GM12873 (cell line): ENCODE measurements around the gene PARP2.

ENCODE experiments used
- TF ChIP-seq, protein P1 (sequence below): IDR thresholded peaks from 2 replicates; pipeline ENCODE4 v1.5.1; 2012; ENCODE audit warnings: low read depth, mild to moderate bottlenecking, moderate library complexity, low read length, control low read depth; ENCODE audit not compliant: insufficient read depth; ENCODE audit errors: missing control alignments

PARP2 gene

DNA sequence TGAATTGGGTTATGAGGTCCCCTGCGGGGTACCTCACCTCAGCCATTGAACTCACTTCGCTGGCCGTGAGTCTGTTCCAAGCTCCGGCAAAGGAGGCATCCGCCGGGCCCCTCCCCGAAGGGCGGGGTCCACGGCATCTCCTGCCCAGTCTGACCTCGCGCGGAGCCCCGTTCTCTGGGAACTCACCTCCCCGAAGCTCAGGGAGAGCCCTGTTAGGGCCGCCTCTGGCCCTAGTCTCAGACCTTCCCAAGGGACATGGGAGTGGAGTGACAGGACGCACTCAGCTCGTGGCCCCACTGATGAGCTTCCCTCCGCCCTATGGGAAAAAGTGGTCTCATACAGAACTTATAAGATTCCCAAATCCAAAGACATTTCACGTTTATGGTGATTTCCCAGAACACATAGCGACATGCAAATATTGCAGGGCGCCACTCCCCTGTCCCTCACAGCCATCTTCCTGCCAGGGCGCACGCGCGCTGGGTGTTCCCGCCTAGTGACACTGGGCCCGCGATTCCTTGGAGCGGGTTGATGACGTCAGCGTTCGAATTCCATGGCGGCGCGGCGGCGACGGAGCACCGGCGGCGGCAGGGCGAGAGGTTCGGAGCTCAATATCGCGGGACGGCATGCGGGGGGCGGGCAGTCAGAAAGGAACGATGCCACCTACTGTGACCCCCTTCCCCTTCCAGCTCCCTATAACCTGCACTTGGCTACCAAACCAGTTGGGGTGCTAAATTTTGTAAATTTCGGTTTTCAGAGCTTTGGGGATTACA is at the start of gene PARP2:
Gene PARP2, plus strand, starts transcription at position 544 of the 770 bp plus-strand sequence. Its CDS starts 7 bp downstream, at position 551.
- TF ChIP-seq, protein P1, sequence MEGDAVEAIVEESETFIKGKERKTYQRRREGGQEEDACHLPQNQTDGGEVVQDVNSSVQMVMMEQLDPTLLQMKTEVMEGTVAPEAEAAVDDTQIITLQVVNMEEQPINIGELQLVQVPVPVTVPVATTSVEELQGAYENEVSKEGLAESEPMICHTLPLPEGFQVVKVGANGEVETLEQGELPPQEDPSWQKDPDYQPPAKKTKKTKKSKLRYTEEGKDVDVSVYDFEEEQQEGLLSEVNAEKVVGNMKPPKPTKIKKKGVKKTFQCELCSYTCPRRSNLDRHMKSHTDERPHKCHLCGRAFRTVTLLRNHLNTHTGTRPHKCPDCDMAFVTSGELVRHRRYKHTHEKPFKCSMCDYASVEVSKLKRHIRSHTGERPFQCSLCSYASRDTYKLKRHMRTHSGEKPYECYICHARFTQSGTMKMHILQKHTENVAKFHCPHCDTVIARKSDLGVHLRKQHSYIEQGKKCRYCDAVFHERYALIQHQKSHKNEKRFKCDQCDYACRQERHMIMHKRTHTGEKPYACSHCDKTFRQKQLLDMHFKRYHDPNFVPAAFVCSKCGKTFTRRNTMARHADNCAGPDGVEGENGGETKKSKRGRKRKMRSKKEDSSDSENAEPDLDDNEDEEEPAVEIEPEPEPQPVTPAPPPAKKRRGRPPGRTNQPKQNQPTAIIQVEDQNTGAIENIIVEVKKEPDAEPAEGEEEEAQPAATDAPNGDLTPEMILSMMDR, result peak; percentile 22

GRCh38 chr14:20294636-20295035 is 48.8 kb upstream of the PARP2 start:
- TF ChIP-seq, protein P1, result no peak

- TF ChIP-seq, protein P1, result no peak
Measured at GRCh38 chr14:20295067-20295466, 48.4 kb upstream of the PARP2 start.

DNA sequence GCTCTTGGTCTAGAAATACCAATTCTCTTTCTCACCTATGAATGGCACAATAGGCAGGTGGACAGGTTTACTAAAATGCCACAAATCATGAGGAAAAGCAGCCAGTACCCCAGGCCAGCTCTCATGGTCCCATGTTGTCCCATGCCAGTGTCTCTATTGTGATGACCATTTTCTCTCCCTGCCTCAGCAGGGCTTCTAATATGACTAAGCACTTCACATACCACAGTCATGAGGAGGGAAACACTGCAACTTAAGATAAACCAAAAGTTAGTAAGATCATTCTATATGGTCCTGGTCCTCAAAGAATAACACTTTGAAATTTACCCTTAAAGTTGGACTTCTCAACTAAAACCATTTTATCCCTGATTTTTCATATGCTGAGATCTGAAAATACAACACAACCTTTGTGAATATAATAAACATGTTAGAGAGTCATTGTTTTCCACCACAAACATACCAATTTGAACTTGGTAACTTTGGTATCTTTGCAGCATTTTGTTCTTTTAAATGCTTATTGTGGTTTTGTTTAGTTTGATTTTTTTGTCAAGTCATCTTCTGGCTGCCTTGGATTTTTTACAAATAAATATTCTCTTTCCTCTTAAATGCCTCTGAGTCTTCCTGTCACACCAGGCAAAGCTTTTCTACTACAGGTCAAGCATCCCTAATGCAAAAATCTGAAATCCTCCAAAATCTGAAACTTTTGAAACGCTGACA is 41.2 kb upstream of the PARP2 start:
- TF ChIP-seq, protein P1, result no peak

DNA sequence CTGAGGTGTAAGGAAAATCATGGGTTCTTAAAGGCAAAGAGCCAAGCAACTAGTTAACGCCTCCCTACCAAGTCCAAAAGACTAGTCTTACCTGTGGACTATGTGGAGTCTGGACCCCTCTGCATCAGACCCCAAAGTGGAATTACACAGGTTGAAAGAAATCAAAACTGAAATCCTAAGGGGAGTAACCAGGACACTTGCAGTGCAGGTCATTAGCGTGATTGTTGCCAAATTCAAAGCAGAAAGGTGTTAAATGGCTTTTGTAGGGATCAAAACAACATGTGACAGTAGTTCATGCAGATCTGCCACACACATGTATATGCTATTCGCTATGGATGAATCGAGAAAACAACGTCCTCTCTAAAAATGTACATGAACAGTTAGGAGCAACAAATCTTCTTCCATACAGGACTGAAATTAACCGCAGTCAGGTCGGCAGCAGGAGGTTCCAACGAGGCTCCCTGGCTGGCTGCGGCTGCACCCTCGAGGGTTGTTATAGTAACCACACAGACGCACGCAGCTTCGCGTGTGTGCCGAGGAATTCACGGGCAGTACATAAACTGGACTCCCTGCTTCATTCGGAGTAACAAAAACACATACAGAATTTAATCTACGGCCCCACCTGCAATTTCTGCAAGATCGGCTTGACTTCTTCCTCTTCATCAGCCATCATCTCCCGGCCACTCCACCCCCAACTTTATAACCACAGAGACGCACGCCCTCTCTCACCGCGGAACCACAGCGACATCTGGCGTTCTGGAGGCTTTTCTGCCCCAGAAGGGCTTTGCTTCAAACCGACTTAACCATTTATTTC is 38.0 kb upstream of the PARP2 start, which contains the start of gene TTC5:
Gene TTC5, minus strand, starts transcription at position 687 of the 814 bp plus-strand sequence. Its CDS starts 14 bp downstream, at position 673.
- TF ChIP-seq, protein P1, result peak; percentile 92

DNA sequence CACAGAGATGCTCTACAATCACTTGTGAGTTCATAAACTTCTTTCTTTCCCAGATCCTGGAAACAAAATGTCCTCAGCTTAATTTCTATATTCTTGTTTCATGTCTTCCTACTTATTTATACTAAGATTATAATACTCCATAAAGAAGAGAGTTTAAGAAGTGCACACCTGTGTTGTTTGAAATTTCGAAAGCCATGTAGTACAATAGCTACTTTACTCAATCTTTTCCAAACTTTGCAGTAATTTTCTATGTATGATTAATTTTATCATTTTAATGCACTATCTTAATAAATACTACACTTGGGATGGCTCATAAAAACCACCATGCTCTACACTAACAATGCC is 37.4 kb upstream of the PARP2 start:
- TF ChIP-seq, protein P1, result no peak

DNA sequence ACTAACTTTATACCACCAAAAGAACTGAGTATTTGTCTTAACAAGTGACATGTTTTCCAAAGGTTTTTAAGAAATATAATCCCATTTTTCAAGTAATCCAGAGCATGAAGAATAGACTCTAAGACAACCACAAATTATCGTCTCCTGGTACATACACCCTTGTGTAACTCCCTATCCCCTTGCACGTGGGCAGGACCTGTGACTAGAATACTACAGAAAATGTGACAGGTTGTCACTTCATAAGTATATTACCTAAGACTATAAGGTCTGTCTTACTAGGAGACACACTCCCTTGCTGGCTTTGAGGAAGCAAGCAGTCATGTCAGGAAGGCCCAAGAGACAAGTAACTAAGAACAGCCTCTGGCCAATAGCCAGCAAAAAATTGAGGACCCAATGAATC is 29.4 kb upstream of the PARP2 start:
- TF ChIP-seq, protein P1, result no peak
